Hepatocyte (in vitro differentiated cells): ENCODE data around the gene FAHD2B. TPM values are rescaled to one million over a fixed set of nuclear protein-coding genes. Genes with fewer than 3 reads are reported as not detected.
"Not testable (repeated sequence)": the region's sequence is repeated elsewhere in the genome, so short reads cannot be mapped to it uniquely, and the experiment has no call there.

Experiments used
- DNase-seq: peaks from one replicate; pipeline ENCODE4 v3.0.0-alpha.2; 2016; ENCODE audit warnings: low spot score
- H2AFZ ChIP-seq: fragments of 200-600 bp; sonication (generic); 2 replicates; pipeline ENCODE4 v1.6.0; 2016; ENCODE audit warnings: antibody characterized with exemption, mild to moderate bottlenecking
- H3K27ac ChIP-seq: fragments of 200-600 bp; sonication (generic); 2 replicates; pipeline ENCODE4 v1.5.1; 2016; ENCODE audit warnings: mild to moderate bottlenecking
- H3K27me3 ChIP-seq: fragments of 200-600 bp; sonication (generic); 2 replicates; pipeline ENCODE4 v1.6.1; 2016
- H3K36me3 ChIP-seq: fragments of 200-600 bp; sonication (generic); replicated peaks from 2 replicates; pipeline ENCODE4 v1.5.1; 2016; ENCODE audit warnings: low read depth; ENCODE audit not compliant: insufficient read depth
- H3K4me1 ChIP-seq: fragments of 200-600 bp; sonication (generic); 2 replicates; pipeline ENCODE4 v1.5.1; 2016; ENCODE audit warnings: mild to moderate bottlenecking, moderate library complexity; ENCODE audit not compliant: insufficient read depth
- H3K4me2 ChIP-seq: fragments of 200-600 bp; sonication (generic); 2 replicates; pipeline ENCODE4 v1.6.0; 2016
- H3K4me3 ChIP-seq: fragments of 200-600 bp; sonication (generic); 2 replicates; pipeline ENCODE4 v1.5.1; 2016; ENCODE audit warnings: mild to moderate bottlenecking
- H3K79me2 ChIP-seq: fragments of 200-600 bp; sonication (generic); 2 replicates; pipeline ENCODE4 v1.6.0; 2017; ENCODE audit warnings: mild to moderate bottlenecking
- H3K9me2 ChIP-seq: fragments of 200-600 bp; sonication (generic); replicated peaks from 2 replicates; pipeline ENCODE4 v1.6.0; 2017; ENCODE audit warnings: mild to moderate bottlenecking; ENCODE audit not compliant: insufficient read depth
- H3K9me3 ChIP-seq: fragments of 200-600 bp; sonication (generic); 2 replicates; pipeline ENCODE4 v1.5.1; 2016; ENCODE audit warnings: low read depth, mild to moderate bottlenecking
- H4K20me1 ChIP-seq: fragments of 200-600 bp; sonication (generic); 2 replicates; pipeline ENCODE4 v1.6.0; 2016; ENCODE audit warnings: mild to moderate bottlenecking; ENCODE audit not compliant: insufficient read depth, poor library complexity, severe bottlenecking
- WGBS: methylation state at CpG from one replicate; pipeline ENCODE4 v1.1.6; 2016; ENCODE audit warnings: low lambda C conversion rate; ENCODE audit errors: missing lambda C conversion rate; 5-methylcytosine and 5-hydroxymethylcytosine counted together
- polyA plus RNA-seq: library from polyadenylated mRNA; unstranded; fragments of >200 nt; fragmentation: Nextera tagmentation; extraction: Ambion mirVana; gene quantifications from 2 replicates; pipeline ENCODE4 v1.2.1, GENCODE V29; 2016
- small RNA-seq: library from RNA; depleted of rRNA; stranded (forward); fragments of <200 nt; gene quantifications from one replicate; pipeline ENCODE3, GENCODE V24; 2014
- total RNA-seq: library from RNA; depleted of rRNA; stranded (reverse); fragments of >200 nt; gene quantifications from 2 replicates; pipeline ENCODE4 v1.2.3, GENCODE V29; 2014

Gene FAHD2B
- total and polyA plus RNA-seq, 2 experiments from 2014 or later: 15.2 to 21.1 TPM

GRCh38 chr2:97045895-97046499 is 48.7 kb downstream of the FAHD2B start:
- H3K4me1 ChIP-seq, H4K20me1 ChIP-seq, H2AFZ ChIP-seq, H3K79me2 ChIP-seq, H3K9me3 ChIP-seq, H3K4me2 ChIP-seq, H3K9me2 ChIP-seq, DNase-seq, H3K4me3 ChIP-seq, H3K27me3 ChIP-seq, H3K36me3 ChIP-seq, H3K27ac ChIP-seq: not testable (repeated sequence)
- 65% methylated on average over 3 of the region's 3 CpGs for WGBS

Small RNAs within 50 kb of the gene (small RNA-seq; reads per million reads assigned to genes)
- gene AC018892.1 (not detected), gene IGKV1OR2-3 (not detected), gene IGKV2OR2-2 (not detected), gene RN7SL313P (not detected)

Other genes starting within 250 kb of the FAHD2B start
- gene ANKRD39, start 236.9 kb downstream of the FAHD2B start, total RNA-seq: 9.0 and 13.6 TPM in 2 replicates
- 25.6 and 34.9 TPM in 2 replicates for gene ANKRD39, start 236.9 kb downstream of the FAHD2B start, polyA plus RNA-seq
- gene SEMA4C, start 224.8 kb downstream of the FAHD2B start, total RNA-seq: 30.2 and 37.5 TPM in 2 replicates
- gene SEMA4C, start 224.8 kb downstream of the FAHD2B start, polyA plus RNA-seq: 28.6 and 33.4 TPM in 2 replicates
- not detected in 2 replicates for gene FAM178B, start 108.3 kb downstream of the FAHD2B start, total RNA-seq
- 1.6 and 2.6 TPM in 2 replicates for gene FAM178B, start 108.3 kb downstream of the FAHD2B start, polyA plus RNA-seq
- 15.6 TPM in 2 replicates for gene ANKRD36, start 18.3 kb upstream of the FAHD2B start, total RNA-seq
- 9.3 and 12.1 TPM in 2 replicates for gene ANKRD36, start 18.3 kb upstream of the FAHD2B start, polyA plus RNA-seq